Retinal pigment epithelial cell (primary cell): ENCODE results near the gene GUCA2A.

Source experiments
- DNase-seq: peaks from one replicate; pipeline ENCODE4 v3.0.0-alpha.2; 2010; ENCODE audit warnings: low read depth
- H3K4me3 ChIP-seq: 2 replicates; pipeline ENCODE4 v1.5.1; 2011; ENCODE audit warnings: mild to moderate bottlenecking, low read length, control low read depth, moderate library complexity
- TF ChIP-seq, protein P1 (sequence below): conservative IDR thresholded peaks from 2 replicates; pipeline ENCODE4 v1.5.1; 2011; ENCODE audit warnings: low read depth, low read length, control low read depth, inconsistent platforms

GUCA2A gene

DNA sequence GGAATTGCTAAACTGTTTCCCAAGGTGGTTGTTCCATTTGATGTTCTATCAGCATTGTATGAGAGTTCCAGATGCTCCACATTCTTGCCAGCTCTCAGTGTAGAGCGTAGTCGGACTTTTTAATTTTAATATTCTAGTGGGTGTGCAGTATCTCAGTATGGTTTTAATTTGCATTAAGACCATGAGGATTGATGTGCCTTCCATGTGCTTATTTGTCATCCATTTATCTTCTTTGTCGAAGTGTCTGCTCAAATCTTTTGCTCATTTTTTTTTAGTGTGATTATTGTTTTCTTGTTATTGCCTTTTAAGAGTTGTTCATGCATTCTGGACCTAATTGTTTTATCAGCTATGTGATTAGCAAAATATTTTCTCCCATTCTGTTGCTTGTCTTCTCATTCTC, 25.1 kb downstream of the GUCA2A start:
- TF ChIP-seq, protein P1, sequence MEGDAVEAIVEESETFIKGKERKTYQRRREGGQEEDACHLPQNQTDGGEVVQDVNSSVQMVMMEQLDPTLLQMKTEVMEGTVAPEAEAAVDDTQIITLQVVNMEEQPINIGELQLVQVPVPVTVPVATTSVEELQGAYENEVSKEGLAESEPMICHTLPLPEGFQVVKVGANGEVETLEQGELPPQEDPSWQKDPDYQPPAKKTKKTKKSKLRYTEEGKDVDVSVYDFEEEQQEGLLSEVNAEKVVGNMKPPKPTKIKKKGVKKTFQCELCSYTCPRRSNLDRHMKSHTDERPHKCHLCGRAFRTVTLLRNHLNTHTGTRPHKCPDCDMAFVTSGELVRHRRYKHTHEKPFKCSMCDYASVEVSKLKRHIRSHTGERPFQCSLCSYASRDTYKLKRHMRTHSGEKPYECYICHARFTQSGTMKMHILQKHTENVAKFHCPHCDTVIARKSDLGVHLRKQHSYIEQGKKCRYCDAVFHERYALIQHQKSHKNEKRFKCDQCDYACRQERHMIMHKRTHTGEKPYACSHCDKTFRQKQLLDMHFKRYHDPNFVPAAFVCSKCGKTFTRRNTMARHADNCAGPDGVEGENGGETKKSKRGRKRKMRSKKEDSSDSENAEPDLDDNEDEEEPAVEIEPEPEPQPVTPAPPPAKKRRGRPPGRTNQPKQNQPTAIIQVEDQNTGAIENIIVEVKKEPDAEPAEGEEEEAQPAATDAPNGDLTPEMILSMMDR = no peak
- DNase-seq = no peak
- H3K4me3 ChIP-seq = no peak overlapping the region

DNA sequence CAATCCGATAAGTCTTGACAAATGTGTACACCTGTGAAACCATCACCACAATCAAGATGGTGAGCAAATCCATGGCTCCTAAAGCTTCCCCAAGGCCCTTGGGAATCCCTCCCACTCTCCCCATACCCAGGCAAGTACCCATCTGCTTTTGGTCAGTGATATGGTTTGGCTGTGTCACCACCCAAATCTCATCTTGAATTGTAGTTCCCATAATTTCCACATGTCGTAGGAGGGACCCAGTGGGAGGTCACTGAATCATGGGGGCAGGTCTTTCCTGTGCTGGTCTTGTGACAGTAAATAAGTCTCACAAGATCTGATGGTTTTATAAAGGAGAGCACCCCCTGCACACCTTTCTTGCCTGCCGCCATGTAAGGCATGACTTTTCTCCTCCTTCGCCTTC, 26.0 kb downstream of the GUCA2A start:
- no peak for DNase-seq
- TF ChIP-seq, protein P1 = no peak
- H3K4me3 ChIP-seq = no peak overlapping the region

DNA sequence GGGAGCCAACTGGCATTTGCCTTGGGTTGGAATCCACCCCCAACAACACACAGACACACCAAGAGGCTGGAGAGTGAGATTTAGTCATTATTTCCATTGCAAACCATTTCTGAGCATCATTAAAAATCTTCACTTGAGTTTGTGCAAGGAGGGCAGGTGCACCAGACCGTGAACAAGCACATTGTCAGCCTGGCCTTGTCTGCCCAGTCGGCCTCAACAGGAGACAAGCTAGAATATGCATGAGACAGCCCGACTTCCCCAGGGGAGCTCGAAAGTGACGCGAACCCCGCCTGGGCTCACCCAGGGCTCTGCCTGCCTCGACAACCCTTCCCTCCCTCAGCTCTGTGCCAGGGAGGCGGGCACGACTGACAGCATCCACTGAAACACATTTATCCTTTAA, 26.8 kb downstream of the GUCA2A start:
- no peak overlapping the region for H3K4me3 ChIP-seq
- TF ChIP-seq, protein P1 = no peak
- DNase-seq = no peak

DNA sequence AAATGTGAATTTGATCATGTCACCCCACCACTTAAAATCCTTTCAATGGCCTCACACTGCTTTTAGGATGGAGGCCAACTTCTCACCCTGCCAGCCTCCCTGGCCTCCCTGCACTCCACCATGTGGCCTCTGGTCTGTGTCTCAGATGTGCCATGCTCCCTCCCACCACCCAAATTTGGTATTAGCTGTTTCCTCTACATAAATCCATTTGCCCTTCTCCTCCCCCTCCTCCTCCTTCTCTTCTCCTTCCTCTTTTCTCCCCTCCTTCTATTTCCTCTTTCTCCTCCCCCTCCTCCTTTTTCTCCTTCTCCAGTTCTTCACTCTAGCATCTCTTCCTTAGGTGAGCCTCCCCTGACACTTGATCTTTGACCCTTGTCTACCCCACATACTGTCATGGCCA, 28.1 kb downstream of the GUCA2A start:
- TF ChIP-seq, protein P1 = no peak
- DNase-seq = no peak
- no peak overlapping the region for H3K4me3 ChIP-seq

DNA sequence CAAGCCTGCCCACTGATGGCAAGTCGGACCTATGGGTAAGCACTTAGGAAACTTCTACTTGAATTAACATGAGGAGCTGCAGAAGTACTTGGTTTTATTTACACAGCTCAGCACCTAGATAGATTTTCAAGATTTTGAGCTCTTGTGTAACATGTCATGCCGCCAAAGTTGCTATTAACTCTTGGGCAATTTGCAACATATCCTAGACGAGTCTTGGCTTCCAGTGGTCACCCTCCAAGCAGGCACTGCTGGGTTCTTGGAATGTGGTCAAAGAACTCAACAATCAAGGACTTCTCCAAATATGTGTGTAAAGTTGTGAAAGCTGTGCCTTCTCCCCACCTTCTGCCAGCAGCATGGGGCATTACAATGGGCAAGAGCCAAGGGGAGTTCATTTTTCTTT, 29.1 kb downstream of the GUCA2A start:
- DNase-seq = no peak
- H3K4me3 ChIP-seq = no peak overlapping the region
- TF ChIP-seq, protein P1 = no peak

DNA sequence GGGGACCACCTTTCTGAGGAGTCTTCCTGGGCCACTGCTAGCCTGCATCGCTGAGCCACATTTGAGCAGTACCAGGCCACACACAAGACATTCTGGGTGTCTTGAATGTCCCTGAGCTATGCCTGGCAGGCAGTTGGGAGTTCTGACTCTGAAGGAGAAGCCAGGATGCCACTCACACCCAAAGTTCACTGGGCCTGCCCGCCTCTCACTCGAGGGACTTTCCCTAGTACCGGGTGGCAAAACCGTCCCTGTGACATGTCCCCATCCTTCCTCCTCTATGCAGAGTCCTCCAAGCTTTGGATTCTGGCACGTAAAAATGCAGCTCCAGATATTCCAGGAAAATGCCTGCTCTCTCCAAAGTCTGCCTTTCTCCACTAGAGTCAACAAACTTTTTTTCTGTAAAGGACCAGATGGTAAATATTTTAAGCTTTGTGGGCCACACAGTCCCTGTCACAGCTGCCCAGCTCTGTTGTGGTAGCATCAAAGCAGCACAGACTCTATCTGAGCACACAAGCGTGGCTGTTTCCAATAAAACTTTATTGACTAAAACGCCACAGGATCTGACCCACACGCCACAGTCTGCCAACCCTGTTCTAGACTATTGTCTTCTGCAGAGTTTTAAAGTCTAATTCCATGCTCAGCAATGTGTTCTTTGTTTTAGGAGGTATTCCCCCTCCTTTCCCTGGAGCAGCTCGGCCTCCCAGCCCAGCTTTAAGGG, 30.6 kb downstream of the GUCA2A start:
- no peak overlapping the region for H3K4me3 ChIP-seq
- DNase-seq = no peak
- TF ChIP-seq, protein P1 = no peak

DNA sequence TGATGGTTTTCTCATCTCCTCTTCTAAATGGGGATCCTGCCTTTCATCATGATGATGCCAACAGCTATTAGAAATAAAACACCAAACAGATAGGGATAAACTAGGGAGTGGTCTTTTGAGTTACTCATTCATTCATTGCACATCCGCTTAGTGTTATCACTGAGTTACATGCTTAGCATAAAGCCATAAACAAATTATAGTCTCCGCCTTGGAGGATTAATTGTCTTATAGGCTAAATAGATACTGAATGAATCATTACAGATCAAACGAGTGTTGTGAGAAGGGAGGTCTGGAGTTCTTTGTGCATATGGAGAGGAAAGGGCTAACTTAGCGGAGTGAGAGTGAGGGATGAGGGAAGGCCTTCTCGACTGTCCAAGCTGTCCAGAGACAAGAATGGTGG, 31.2 kb downstream of the GUCA2A start:
- H3K4me3 ChIP-seq = no peak overlapping the region
- DNase-seq = no peak
- TF ChIP-seq, protein P1 = no peak
